Measurements from ENCODE around the gene NCS1.
"Not testable (repeated sequence)": the region's sequence is repeated elsewhere in the genome, so short reads cannot be mapped to it uniquely, and the experiment has no call there.

DNA sequence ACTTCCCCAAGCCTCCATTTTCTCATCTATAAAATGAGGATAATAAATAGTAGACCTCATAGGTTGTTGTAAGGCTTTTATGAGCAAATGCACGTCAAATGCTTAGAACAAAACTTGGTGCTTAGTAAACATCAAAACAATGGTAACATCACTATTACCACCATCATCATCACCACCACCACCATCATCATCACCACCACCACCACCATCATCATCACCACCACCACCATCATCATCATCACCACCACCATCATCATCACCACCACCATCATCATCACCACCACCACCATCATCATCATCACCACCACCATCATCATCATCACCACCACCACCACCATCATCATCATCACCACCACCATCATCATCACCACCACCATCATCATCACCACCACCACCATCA lies 105.3 kb downstream of the NCS1 start:
- not testable (repeated sequence) for TF ChIP-seq EZH2 (IDR thresholded peaks at IDR 0.05); POLR2AphosphoS5 (IDR thresholded peaks at IDR 0.05; ENCODE audit: borderline replicate concordance, low read depth, low read length); FOXP2 (optimal IDR thresholded peaks at IDR 0.05; ENCODE audit: control extremely low read depth, extremely low read length, insufficient read depth)
